NK-92 (cell line): ENCODE measurements around the gene ATP8A2.
A peak's percentile ranks its signal among the peaks of the same experiment; 100 is the strongest.
"Not testable (repeated sequence)": the region's sequence is repeated elsewhere in the genome, so short reads cannot be mapped to it uniquely, and the experiment has no call there.

Experiments
- DNase-seq: peaks from one replicate; lab custom pipeline; 2025; ENCODE audit not compliant: unreplicated experiment; lab: John Stamatoyannopoulos, UW

Gene ATP8A2

GRCh38 chr13:25538276-25538675, 166.5 kb downstream of the ATP8A2 start:
- no peak for DNase-seq

GRCh38 chr13:25541434-25542123, 169.8 kb downstream of the ATP8A2 start:
- DNase-seq: no peak

GRCh38 chr13:25548991-25549390, 177.2 kb downstream of the ATP8A2 start:
- not testable (repeated sequence) for DNase-seq

- DNase-seq: no peak
These were observed 190.0 kb downstream of the ATP8A2 start for GRCh38 chr13:25561812-25562211.

GRCh38 chr13:25570185-25570584, 198.4 kb downstream of the ATP8A2 start:
- no peak for DNase-seq

- no peak for DNase-seq
These were observed 199.5 kb downstream of the ATP8A2 start for GRCh38 chr13:25571237-25571636.

GRCh38 chr13:25572171-25572570, 200.4 kb downstream of the ATP8A2 start:
- not testable (repeated sequence) for DNase-seq

- DNase-seq: peak; percentile 6
These were observed 202.9 kb downstream of the ATP8A2 start for GRCh38 chr13:25574437-25575411.

GRCh38 chr13:25575562-25575961, 203.8 kb downstream of the ATP8A2 start:
- no peak for DNase-seq

- no peak for DNase-seq
These were observed 206.8 kb downstream of the ATP8A2 start for GRCh38 chr13:25578526-25578925.

GRCh38 chr13:25579221-25579620, 207.4 kb downstream of the ATP8A2 start:
- no peak for DNase-seq

- no peak for DNase-seq
These were observed 209.6 kb downstream of the ATP8A2 start for GRCh38 chr13:25581351-25581750.

- no peak for DNase-seq
These were observed 212.3 kb downstream of the ATP8A2 start for GRCh38 chr13:25584087-25584486.

GRCh38 chr13:25585000-25585399, 213.2 kb downstream of the ATP8A2 start:
- no peak for DNase-seq

GRCh38 chr13:25587326-25587980, 215.7 kb downstream of the ATP8A2 start:
- DNase-seq: no peak

GRCh38 chr13:25588336-25589060, 216.7 kb downstream of the ATP8A2 start:
- DNase-seq: no peak

GRCh38 chr13:25598421-25598820, 226.6 kb downstream of the ATP8A2 start:
- no peak for DNase-seq

- no peak for DNase-seq
These were observed 230.4 kb downstream of the ATP8A2 start for GRCh38 chr13:25602176-25602575.

- no peak for DNase-seq
These were observed 232.3 kb downstream of the ATP8A2 start for GRCh38 chr13:25604106-25604505.

GRCh38 chr13:25607096-25607495, 235.3 kb downstream of the ATP8A2 start:
- DNase-seq: no peak

- DNase-seq: no peak
These were observed 236.4 kb downstream of the ATP8A2 start for GRCh38 chr13:25608181-25608580.
